Fibroblast of skin of left quadriceps (primary cell): ENCODE data around the gene RHBDL2.
"Not testable (repeated sequence)": the region's sequence is repeated elsewhere in the genome, so short reads cannot be mapped to it uniquely, and the experiment has no call there.

Source experiments
- DNase-seq, 2 experiments: peaks; one replicate each; pipeline ENCODE4 v3.0.0-alpha.2; 2013; ENCODE audit warnings: low read depth in 2 of 2

Gene RHBDL2

DNA sequence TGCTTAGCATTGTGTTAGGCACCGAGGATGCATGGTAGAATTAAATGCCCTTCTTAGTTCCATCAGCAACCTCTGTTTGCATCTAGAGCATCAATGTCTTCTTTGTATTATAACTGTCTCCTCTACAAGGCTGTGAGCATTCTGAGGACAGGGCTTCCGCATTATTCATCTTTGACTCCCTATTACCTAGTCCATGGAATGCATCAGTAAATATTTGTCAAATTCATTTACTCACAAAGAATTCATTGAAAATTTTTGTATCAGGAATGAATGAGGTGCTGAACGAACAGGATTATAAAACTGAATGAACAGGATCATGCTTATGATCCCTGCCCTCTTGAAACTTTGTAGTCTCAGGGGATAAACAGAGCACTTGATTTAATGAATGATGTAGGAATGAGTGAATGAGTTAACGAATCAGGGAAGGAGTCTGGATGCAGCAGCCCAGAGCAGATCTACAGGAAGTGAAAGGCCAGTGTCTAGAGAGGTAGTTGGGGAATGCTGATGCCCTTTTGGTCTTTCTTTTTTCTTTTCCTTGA lies 2.8 kb downstream of the RHBDL2 start:
- no peak for DNase-seq

DNA sequence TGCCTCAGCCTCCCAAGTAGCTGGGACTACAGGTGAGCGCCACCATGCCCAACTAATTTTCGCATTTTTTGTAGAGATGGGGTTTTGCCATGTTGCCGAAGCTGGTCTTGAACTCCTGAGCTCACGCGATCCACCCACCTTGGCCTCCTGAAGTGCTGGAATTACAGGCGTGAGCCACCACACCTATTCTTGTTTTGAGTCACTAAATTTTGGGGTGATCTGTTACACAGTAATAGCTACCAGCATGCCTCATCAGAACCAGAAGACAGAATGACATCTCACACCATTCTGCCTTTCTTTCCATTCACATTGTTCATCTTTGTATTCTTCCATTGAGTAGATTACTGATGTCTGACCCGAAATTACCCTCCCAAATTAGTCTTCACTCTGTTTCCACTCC lies 9.1 kb downstream of the RHBDL2 start:
- no peak for DNase-seq

DNA sequence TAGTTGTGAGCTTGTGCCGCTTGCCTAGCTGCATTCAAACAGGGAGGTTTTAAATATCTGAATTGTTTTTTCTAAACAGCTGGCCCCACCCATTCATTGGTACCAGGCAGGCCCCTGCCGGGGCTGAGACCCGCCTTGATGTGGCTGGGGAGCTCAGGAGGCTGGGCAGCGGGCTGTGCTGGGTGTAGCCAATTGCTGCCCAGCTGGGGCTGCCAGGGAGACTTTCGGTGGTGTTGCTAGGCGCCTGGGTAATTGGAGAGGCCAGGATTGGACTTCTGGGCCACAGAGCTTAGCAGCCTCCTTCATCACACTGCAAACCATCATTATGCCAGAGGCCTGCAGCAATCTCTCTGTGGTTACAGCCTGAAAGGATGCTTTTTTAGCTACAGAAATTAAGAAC lies 12.2 kb downstream of the RHBDL2 start:
- DNase-seq = no peak

DNA sequence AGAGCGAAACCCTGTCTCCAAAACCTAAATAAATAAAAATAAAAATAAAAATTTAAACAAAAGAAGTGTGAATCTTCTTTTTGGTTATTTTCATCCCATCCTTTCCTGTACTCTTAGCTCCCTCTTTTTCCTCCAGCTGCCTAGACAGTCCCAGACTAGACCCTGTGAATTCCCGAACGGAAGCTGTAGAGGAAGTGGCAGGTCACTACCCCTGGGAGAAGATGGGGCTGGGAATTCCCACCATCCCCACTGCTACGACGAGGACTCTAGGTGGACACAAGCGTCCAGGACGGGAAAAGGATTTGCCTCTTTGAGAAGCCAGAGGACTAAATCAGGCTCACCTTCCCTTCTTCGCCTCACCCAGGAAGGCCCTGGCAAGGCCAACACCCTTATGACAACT lies 12.6 kb downstream of the RHBDL2 start:
- no peak for DNase-seq

DNA sequence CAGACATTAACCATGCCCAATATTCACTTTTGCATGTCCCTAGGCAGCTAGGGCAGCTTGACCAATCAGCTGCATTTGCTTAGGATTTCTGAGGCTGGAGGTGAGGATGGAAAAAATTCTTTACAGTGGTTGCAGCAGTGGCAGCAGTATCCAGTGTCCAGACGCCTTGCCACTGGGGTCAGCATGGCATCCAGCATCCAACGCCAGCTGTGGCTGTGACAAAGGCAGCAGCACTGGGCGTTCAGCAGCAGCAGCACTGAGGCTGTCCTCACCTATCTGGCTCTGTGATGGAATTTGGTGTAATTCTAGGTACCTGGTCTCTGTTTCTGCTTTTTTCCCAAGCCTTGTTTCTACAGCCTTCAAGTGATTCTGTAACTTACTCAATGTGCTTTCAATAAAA lies 15.5 kb downstream of the RHBDL2 start:
- DNase-seq = no peak

DNA sequence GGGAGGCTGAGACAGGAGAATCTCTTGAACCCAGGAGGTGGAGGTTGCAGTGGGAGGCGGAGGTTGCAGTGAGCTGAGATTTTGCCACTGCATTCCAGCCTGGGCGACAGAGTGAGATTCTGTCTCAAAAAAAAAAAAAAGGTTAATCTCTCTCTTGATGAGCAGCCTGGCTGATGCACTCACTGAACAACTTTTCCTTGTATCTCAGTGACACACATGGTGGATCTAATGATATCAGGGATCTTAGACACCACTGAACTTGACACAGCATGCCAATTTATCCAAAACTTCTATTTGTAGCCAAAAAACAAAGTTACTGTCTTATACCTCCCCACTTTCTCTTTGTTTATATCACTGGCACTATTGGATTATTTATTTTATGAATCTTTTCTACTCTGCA lies 16.2 kb downstream of the RHBDL2 start:
- no peak for DNase-seq

DNA sequence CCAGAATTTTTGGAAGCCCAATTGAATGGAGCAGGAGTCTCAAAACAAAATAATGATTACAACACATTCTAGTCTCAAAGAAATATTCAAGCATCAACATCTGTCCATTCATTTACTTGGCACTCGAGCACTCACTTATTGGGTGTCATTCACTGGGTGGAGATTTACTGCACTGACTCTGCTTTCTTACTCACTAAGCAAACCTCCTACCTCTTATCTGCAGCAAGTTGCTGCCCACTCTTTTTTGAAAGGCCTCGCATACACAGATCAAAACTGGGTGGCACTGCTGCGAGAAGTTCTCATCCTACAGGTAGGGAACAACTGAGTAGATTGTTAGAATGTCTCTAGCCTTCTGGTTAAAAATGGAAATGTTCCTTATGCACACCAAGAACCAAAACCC lies 18.0 kb downstream of the RHBDL2 start:
- DNase-seq = no peak

DNA sequence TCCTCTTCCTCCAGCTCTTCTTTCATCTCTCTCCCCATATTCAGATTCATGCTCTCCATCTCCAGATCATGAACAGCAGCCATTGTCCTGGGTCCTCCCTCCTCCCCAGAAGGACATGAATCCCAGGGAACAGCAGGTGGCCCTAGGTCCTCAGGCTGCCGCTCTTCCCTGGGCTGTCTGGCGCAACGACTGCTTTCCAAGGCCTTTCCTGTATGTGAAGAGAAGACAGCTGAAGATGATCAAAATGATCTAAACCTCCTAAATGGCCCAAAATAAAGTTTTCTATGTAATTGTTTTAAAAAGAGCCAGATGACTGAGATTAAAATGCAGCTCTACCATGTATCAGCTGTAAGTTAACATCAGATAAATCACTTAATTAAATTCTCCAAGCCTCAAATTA lies 22.5 kb downstream of the RHBDL2 start:
- no peak for DNase-seq

DNA sequence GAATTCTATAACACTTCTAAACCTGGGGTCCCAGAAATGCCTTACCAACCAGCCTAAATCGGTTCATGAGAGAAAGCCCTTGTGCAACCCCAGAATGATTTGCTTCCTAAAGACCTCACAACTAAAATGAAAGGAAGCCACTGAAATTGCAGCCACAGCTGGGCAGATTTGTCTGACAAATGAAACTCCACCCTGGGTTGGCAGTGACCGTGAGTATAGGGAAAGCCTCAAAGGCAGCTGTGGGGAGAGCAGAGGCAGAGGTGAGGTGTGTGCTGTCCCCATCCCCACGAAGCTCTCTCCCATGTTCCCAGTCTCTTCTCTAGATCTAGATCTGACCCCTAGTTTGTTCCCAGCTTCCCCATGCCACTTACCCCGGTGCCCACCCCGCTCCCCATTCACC lies 23.1 kb downstream of the RHBDL2 start:
- no peak for DNase-seq

DNA sequence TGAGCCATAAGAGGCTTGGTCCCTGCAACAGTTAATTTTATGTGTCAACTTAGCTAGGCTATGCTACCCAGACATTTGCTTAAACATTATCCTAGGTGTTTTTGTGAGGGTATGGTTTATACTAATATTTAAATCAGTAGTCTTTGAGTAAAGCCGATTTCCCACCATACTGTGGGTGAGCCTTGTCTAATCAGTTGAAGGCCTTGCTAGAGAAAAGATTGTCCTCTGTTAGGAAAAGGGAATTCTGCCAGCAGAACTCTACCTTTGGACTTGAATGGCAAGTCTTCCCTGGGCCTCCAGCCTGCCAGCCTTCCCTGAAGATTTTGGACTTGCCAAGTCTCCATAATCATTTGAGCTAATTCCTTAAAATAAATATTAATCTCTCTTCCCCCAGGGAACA lies 23.9 kb downstream of the RHBDL2 start:
- DNase-seq = no peak

DNA sequence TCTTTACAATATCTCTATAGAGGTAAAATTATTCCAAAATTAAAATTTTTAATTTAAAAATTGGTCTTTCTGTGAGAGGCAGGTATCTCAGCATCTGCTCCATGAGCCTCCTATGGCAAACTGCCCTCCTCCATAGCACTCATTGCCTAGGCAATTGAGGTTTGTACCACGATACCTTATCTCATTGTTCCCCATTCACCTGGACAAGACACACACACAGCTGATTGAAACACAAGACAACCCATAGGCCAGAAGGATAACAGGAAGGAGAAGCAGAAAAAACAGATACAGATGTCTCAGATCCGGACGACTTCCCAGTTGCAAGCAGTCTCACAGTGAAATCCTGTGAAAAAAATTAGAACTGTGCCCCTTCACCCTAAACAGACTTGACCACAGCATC lies 24.3 kb downstream of the RHBDL2 start:
- no peak for DNase-seq

DNA sequence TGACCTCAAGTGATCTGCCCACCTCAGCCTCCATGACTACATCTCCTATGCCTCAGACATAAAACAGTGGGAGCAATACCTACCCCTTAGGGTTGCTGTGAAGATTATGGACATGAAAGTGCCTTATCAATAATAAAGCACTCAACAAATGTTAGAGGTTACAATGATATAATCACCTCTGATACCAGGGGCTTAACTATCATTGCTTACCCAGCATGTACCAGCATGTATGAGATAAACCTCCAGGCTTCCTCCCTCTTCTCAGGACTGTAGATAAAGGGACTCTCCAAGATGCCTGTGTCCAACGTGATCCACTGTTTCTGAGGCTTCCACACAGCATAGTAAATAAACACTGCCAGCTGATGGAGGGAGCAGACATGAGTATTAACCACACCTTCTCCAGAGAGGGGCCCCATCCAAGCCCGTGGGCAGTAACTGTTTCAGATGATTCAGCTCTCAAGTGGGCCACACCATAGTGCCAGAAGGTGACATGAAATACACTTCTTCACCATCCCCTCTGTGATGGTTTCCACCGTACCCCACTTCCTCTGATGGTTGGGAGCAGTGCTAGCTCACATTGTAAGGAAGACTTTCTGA lies 26.2 kb downstream of the RHBDL2 start:
- DNase-seq = no peak

DNA sequence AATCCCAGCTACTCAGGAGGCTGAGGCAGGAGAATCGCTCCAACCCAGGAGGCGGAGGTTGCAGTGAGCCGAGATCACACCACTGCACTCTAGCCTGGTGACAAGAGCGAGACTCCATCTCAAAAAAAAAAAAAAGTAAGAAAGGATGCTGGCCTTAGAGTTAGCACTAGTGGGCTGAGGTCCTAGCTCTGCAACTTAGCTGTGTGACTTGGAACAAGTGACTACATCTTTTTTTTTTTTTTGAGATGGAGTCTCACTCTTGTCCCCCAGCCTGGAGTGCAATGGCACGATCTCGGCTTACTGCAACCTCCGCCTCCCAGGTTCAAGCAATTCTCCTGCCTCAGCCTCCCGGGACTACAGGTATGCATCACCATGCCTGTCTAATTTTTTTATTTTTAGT lies 26.7 kb downstream of the RHBDL2 start:
- DNase-seq = not testable (repeated sequence)

DNA sequence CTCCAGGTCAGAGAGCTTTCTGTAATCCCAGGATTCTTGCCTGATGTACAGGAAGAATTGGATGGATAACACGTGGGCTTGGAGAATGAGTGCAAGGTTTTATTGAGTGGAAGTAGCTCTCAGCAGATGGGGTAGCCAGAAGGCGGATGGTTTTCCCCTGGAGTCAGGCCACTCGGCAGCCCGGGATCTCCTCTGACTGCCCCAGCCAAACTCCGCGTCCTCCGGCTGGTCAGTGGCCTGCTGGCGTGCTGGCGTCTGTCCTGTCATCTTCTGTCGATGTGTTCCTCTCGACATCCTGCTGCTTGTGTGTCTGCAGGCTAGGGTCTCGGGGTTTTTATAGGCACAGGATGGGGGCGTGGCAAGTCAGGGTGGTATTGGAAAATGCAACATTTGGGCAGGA lies 32.8 kb downstream of the RHBDL2 start:
- DNase-seq = no peak

DNA sequence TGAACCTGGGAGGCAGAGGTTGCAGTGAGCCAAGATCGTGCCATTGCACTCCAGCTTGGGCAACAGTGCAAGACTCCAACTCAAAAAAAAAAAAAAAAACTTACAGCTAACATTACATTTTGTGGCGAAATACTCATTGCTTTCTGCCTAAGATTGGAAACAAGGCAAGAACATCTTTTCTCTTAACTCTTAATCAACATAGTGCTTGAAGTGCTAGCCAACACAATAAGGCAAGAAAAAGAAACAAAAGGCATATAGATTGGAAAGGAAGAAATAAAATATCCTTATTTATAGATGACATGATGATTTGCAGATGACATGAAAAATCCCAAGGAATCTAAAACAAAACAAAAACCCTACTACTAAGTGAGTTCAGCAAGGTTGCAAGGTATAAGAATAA lies 35.6 kb downstream of the RHBDL2 start:
- DNase-seq = no peak

DNA sequence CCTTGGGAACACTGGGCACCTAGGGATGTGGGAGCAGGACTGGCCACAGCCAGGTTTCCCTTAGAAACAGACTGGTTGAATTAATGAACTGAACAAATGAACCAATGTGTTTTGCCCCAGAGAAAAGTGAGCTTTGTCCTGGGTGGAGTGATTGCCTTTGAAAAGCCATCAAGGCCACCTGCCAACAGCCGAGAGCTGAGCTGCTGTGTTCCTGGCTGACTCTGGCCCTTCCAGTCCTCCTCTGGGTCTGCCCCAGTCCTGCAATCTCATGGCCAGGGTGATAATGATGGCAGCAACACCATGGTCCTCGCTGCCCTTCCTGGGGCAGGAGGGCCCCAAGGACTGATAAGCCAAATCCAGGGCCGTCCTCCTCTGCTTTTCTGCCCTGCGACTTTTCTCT lies 42.1 kb downstream of the RHBDL2 start:
- no peak for DNase-seq

DNA sequence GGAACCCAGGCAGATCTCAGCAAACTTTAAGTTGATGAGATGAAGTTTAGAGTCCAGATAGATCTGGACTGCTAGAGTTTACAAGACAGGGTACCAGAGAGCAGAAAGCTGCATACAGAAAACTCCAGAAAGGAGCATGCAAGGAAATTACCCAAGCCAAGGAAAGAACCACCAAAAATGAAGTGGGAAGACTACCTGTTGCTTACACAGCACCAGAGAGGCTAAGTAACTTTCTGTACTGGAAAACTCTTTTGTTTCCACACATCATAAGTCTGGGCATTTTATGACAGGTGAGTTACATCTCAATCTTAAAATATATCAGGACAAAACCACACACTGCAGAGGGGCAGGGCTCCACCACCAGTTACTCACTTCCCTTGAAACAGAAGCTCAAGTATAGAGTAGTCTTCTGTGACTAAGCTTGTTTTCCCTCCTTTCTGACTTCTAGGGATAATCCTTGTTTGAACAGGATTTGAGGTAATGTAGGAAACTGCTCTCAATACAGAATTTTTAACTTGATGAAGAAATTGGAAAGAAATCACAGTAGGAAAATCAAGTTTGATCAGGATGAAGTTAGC lies 42.9 kb downstream of the RHBDL2 start:
- DNase-seq = no peak

DNA sequence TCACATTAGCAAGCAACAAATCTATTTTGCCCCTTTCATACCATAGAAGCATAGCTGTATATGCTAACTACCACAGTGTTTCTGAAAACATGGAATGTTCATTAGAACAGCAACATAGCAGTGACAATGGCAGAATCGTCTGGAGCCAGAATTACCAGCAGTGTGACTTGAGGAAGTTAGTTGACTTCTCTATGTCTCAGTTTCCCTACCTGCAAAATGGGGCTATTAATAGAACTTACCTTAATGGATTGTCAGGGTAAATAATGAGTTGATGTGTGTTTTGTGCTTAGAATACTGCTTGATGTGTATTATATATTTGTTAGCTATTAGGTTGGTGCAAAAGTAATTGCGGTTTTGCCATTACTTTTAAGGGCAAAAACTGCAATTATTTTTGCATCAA lies 45.5 kb downstream of the RHBDL2 start:
- DNase-seq = no peak

DNA sequence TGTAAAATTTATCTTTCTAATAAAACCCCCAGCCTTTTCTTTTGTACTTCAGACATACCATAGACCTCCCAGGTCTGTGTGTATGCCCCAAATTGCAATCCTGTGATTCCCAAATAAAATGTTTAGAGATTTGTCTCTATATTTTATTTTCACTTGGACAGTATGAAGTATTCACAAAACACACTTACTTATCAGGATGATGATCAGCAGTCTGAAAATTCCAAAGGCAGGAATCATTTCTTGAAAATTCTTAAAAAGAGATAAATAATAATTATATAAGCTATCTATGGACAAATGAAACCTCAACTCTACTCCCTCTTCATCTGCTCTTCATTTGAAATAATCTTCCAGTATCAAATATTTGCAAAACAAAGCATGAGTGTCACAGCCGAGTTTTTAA lies 48.7 kb downstream of the RHBDL2 start:
- DNase-seq = no peak

DNA sequence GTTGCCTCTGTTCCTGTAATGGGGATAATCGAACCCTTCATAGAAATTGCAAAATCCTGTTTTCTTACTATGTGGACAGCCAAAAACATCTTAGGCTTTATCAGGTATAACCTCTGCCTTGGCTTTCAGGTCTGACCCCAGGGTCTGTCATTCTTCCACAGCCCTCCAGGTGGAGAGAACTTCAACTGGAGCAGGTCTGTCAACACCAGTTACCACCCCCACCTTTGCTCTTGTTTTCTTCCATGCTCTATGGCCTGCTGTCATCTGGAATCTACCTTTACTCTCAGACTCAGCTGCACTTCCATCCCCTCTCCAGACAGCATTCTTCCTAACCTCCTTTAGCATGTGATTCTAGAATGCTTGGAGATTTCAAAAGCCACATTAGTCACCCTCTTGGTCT lies 49.9 kb downstream of the RHBDL2 start:
- DNase-seq = no peak

DNA sequence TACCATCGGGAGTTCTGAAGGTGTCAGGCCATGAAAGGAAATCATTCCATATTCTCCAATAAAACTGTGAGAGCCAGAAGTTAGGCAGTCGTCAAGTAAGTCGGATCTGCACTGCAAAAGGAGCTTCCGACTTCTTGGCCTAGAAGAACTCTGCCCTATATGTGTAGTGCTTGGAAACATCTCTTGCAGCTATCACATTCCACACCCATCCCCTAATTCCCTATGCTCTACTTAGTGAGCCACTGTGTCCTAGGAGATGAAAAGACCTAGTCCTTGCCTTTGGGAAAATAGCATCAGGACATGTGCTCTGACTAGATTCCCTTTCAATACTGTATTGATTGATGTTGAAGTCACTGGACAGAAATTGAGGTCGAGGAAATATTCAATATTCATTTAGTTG lies 52.0 kb downstream of the RHBDL2 start:
- no peak for DNase-seq

DNA sequence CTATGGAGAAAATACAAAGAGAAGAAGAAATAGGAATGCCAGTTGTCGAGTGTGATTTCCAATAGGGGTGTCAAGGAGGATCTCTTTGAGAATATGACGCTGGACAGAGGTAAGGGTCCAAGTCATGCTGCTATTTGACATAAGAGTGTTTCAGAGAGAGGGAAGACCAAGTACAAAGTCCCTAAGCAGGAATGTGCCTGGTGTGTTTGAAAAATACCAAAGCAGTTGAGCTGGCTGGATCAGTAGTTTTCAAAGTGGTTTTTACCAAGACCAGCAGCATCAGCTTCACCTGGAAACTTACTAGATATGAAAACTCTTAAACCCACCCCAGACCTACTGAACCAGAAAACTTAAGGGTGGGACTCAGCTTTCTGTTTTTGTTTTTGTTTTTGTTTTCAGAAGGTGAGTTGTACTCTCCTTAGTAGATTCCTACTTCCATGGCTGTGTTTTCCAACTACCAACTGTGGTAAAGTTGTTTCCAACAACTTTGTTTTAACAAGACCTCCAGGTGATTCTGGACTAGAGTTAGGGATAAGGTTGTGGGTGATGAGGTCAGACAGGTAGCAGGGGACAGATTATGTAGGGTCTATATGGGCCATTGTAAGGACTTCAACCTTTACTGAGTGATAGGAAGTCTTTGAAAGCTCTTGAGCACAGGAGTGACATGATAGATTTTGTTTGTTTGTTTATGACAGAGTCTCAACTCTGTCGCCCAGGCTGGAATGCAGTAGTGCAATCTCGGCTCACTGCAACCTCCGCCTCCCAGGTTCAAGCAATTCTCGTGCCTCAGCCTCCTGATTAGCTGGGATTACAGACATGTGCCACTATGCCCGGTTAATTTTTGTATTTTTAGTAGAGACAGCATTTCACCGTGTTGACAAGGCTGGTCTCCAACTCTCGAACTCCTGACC lies 53.0 kb downstream of the RHBDL2 start:
- no peak for DNase-seq

DNA sequence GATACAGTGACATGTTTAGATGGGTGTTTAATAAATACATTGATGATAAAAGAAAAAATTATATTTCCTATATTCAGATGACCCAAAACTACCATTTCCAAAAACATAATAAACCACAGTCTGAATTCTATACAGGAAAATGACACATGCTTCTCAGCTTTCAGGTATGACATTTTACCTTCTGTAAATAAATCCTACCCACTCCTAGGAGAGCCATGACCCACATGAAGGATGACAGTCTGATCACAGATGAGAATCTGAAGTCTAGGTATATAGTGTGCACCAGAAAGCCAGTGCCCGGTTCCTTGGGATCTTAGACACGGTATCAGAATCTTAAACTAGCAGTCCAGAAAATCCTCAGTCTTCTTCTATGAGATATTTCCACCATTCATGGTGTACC lies 56.5 kb downstream of the RHBDL2 start:
- no peak for DNase-seq
